ENCODE data around the gene PCDH15. TPM values are rescaled to one million over a fixed set of nuclear protein-coding genes. Genes with fewer than 3 reads are reported as not detected.

PCDH15 gene
- polyA plus RNA-seq, 1 of the 3 experiments (the other 2 are of a cell fraction), result 0.03 TPM

DNA sequence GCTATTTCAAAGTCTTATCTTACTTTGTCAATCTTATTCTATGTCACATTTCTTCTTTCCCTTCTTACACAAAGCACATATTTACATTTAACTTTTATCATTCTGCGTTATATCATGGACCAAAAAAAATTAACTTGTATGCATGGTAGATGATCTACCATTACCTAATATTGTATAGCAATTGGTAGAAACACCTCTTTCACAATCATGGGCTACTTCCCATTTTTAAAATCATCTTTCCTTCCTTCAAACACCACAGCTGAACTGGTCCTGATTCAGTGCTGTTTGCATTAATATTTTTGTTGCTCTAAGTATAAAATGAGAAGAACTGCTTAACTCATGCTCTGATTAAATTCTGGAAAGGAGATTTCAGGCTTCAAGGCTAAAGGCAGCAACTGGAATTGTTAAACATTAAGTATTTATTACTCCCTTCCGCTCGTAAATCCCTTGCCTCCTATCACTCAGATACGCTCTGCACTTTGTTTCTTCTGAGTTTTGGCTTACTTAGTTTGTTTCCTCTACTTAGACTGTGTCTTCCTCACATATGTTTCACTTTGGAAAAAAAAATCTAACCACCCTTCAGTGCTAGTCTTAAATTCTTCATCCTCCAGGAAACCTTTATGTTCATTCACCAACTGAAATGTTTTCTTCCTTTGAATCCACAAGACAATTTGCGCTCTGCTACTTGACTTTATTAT is 901.4 kb downstream of the PCDH15 start:
- Histone ChIP-seq H3F3A (replicated peaks; ENCODE audit: insufficient read depth) (no peaks in the 10 kb centered on the region), H3K36me3 (replicated peaks in 1 of 2; ENCODE audit: control insufficient read depth in 1 of 2, insufficient read depth in 2 of 2, low read length in 1 of 2) (no peaks in the 10 kb centered on the region), H3K9me3 (no peaks in the 10 kb centered on the region), H3K9me2 (no peaks in the 10 kb centered on the region), H3K4me1 (ENCODE audit: control insufficient read depth in 1 of 2, insufficient read depth in 2 of 2, low read depth in 1 of 2, low read length in 1 of 2) (no peaks in the 10 kb centered on the region; a peak in 1 of 4 replicates), H3K27ac (ENCODE audit: low read depth in 2 of 2, low read length in 1 of 2) (no peak overlapping the region), H4K20me1 (ENCODE audit: insufficient read depth) (no peaks in the 10 kb centered on the region), H3K79me2 (ENCODE audit: insufficient read depth) (no peaks in the 10 kb centered on the region), H3K27me3 (ENCODE audit: insufficient read depth) (no peaks in the 10 kb centered on the region), H2AFZ (ENCODE audit: low read depth) (no peak overlapping the region), H3K4me3 (ENCODE audit: low read depth in 2 of 2, low read length in 1 of 2) (no peak overlapping the region), H3K4me2 (no peak overlapping the region), H3K9ac (no peak overlapping the region)
- WGBS (ENCODE audit: low lambda C conversion rate), result 72% methylated on average over 5 of the region's 5 CpGs
- ChIA-PET CTCF (no interaction called here), POLR2A (no interaction called here)
- DNase-seq, result no peak
- TF ChIP-seq CHD2 (IDR thresholded peaks at IDR 0.05; ENCODE audit: low read length, partially characterized antibody) (no peak), RXRA (IDR thresholded peaks at IDR 0.05; ENCODE audit: borderline replicate concordance, low read depth) (no peak), MEF2A (IDR thresholded peaks at IDR 0.05; ENCODE audit: borderline replicate concordance, low read depth) (no peak), EP300 (IDR thresholded peaks at IDR 0.05; ENCODE audit: borderline replicate concordance in 1 of 2, low read depth in 1 of 2, low read length in 1 of 2) (no peak), TCF12 (IDR thresholded peaks at IDR 0.05) (no peak), MXI1 (IDR thresholded peaks at IDR 0.05; ENCODE audit: low read depth, low read length) (no peak), FOXM1 (IDR thresholded peaks at IDR 0.05; ENCODE audit: low read depth) (no peak), EZH2phosphoT487 (IDR thresholded peaks at IDR 0.05; ENCODE audit: borderline replicate concordance, low read depth) (no peak), SIN3A (IDR thresholded peaks at IDR 0.05; ENCODE audit: borderline replicate concordance, low read depth, low read length) (no peak), TEAD4 (IDR thresholded peaks at IDR 0.05; ENCODE audit: borderline replicate concordance, insufficient read depth) (no peak), NFIC (IDR thresholded peaks at IDR 0.05; ENCODE audit: borderline replicate concordance) (no peak)
- TF ChIP-seq, protein P1, sequence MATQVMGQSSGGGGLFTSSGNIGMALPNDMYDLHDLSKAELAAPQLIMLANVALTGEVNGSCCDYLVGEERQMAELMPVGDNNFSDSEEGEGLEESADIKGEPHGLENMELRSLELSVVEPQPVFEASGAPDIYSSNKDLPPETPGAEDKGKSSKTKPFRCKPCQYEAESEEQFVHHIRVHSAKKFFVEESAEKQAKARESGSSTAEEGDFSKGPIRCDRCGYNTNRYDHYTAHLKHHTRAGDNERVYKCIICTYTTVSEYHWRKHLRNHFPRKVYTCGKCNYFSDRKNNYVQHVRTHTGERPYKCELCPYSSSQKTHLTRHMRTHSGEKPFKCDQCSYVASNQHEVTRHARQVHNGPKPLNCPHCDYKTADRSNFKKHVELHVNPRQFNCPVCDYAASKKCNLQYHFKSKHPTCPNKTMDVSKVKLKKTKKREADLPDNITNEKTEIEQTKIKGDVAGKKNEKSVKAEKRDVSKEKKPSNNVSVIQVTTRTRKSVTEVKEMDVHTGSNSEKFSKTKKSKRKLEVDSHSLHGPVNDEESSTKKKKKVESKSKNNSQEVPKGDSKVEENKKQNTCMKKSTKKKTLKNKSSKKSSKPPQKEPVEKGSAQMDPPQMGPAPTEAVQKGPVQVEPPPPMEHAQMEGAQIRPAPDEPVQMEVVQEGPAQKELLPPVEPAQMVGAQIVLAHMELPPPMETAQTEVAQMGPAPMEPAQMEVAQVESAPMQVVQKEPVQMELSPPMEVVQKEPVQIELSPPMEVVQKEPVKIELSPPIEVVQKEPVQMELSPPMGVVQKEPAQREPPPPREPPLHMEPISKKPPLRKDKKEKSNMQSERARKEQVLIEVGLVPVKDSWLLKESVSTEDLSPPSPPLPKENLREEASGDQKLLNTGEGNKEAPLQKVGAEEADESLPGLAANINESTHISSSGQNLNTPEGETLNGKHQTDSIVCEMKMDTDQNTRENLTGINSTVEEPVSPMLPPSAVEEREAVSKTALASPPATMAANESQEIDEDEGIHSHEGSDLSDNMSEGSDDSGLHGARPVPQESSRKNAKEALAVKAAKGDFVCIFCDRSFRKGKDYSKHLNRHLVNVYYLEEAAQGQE (IDR thresholded peaks at IDR 0.05; ENCODE audit: low read depth, low read length), result no peak
- TF ChIP-seq, protein P2, sequence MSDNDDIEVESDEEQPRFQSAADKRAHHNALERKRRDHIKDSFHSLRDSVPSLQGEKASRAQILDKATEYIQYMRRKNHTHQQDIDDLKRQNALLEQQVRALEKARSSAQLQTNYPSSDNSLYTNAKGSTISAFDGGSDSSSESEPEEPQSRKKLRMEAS (IDR thresholded peaks at IDR 0.05; ENCODE audit: low read depth), result no peak
- TF ChIP-seq, protein P3, sequence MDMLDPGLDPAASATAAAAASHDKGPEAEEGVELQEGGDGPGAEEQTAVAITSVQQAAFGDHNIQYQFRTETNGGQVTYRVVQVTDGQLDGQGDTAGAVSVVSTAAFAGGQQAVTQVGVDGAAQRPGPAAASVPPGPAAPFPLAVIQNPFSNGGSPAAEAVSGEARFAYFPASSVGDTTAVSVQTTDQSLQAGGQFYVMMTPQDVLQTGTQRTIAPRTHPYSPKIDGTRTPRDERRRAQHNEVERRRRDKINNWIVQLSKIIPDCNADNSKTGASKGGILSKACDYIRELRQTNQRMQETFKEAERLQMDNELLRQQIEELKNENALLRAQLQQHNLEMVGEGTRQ (IDR thresholded peaks at IDR 0.05; ENCODE audit: borderline replicate concordance, low read depth, low read length), result no peak
- TF ChIP-seq, protein P4, sequence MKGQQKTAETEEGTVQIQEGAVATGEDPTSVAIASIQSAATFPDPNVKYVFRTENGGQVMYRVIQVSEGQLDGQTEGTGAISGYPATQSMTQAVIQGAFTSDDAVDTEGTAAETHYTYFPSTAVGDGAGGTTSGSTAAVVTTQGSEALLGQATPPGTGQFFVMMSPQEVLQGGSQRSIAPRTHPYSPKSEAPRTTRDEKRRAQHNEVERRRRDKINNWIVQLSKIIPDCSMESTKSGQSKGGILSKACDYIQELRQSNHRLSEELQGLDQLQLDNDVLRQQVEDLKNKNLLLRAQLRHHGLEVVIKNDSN (IDR thresholded peaks at IDR 0.05; ENCODE audit: borderline replicate concordance, low read depth), result no peak
